KOPT-K1 (cell line): ENCODE data around the gene ALS2CL.

ENCODE experiments used
- H3K27ac ChIP-seq: fragments of 200-600 bp; sonication (generic); 2 replicates; pipeline ENCODE4 v1.5.1; 2016; ENCODE audit warnings: antibody characterized with exemption, mild to moderate bottlenecking, low read depth, low read length; ENCODE audit not compliant: poor library complexity, severe bottlenecking
- H3K36me3 ChIP-seq: fragments of 200-600 bp; sonication (generic); 2 replicates; pipeline ENCODE4 v1.5.1; 2017; ENCODE audit warnings: antibody characterized with exemption, mild to moderate bottlenecking, low read length, moderate library complexity; ENCODE audit not compliant: insufficient read depth
- H3K9me3 ChIP-seq: fragments of 200-600 bp; sonication (generic); 2 replicates; pipeline ENCODE4 v1.5.1; 2017; ENCODE audit warnings: antibody characterized with exemption, low read length, mild to moderate bottlenecking; ENCODE audit not compliant: insufficient read depth, poor library complexity, severe bottlenecking

The ALS2CL gene

GRCh38 chr3:46629551-46630517 is 63.6 kb downstream of the ALS2CL start:
- no peaks in the 10 kb centered on the region for H3K9me3 ChIP-seq
- peak overlapping the region; percentile 61 for H3K27ac ChIP-seq
- H3K36me3 ChIP-seq, result no peaks in the 10 kb centered on the region

- H3K27ac ChIP-seq, result peak overlapping the region; percentile 61
- H3K9me3 ChIP-seq, result no peaks in the 10 kb centered on the region
- H3K36me3 ChIP-seq, result no peaks in the 10 kb centered on the region
Observed at GRCh38 chr3:46628901-46629369, 64.5 kb downstream of the ALS2CL start.

DNA sequence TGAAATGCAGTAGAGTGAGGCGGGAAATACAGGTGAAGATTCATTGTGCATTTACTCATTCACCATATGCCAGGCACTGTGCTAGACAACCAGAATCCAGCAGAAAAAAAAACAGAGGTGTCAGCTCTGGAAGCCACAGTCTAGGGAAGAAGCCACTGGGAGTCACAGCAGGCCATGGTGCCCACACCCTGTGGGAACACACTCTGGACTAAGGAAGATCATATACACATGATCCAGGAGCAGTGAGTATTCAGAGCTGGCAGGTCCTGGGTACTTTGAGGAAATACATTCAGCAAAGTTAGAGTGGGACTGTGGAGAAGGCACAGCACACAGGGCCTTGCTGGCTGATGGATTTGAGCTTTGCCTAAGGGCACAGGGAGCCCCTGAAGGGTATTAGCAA is 66.4 kb downstream of the ALS2CL start:
- Histone ChIP-seq H3K27ac (no peak overlapping the region), H3K36me3 (no peaks in the 10 kb centered on the region), H3K9me3 (no peaks in the 10 kb centered on the region)

GRCh38 chr3:46626039-46626438 is 67.4 kb downstream of the ALS2CL start:
- no peak overlapping the region for H3K27ac ChIP-seq
- H3K36me3 ChIP-seq, result no peaks in the 10 kb centered on the region
- no peaks in the 10 kb centered on the region for H3K9me3 ChIP-seq

- H3K36me3 ChIP-seq, result no peaks in the 10 kb centered on the region
- H3K27ac ChIP-seq, result no peak overlapping the region
- no peaks in the 10 kb centered on the region for H3K9me3 ChIP-seq
Observed at GRCh38 chr3:46624975-46625490, 68.4 kb downstream of the ALS2CL start.

DNA sequence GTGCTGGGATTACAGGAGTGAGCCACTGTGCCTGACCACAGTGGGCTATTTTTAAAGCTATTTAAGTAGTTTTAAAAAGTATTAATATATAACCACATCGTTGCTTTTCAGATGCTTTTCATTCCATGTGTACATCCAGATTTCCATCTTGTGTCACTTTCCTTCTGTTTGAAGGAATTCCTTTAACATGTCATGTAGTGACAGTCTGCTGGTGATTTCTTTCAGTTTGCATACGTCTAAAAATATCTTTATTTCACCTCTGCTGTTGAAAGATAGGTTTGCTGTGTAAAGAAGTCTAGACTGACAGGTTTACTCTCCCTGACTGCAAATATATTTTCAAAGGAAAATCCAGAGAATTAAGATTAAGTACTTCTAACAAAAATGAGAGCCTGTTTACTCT is 68.9 kb downstream of the ALS2CL start:
- Histone ChIP-seq H3K36me3 (no peaks in the 10 kb centered on the region), H3K27ac (no peak overlapping the region), H3K9me3 (no peaks in the 10 kb centered on the region)

DNA sequence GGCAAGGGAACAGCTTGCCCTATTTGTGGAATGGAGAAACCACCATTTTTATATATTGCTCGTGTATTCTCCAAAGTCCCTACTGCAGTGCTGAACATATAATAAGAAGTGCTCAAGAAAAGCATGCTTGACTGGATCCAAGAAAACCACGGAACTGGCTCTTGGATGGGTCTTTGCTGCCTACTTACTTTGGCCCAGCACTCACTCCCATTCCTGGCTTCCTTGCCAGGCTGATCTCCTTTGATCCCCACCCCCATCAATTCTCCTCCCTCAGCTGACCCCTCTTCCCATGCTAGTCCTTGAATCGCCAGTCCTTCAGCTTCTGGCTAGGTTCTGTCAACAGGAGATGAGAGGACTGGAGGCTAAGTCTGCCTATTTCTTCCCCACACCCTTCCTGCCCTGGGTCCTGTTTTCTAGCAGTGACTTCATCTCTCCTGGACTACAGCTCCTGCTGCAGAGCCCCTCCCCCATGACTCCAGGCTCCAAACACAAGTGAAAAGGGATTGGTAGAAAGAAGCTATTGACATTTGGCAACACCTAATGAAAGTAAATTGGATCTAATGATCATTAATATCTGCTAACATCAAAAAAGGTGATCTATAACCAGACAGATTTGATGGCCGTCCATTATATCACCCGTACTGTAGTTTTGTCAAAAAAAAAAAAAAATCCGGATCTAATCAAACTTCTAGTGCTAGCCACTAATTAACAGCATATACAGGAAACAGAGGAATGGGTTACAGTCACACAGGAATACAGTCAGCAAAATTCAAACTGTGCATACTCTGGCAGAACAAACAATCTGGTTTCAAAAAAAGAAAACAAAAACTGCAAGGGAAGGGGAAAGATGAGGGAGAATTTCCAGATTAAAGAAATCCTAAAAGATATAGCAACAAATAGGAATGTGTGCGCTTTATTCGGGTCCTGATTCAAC is 73.4 kb downstream of the ALS2CL start:
- no peaks in the 10 kb centered on the region for H3K9me3 ChIP-seq
- no peaks in the 10 kb centered on the region for H3K36me3 ChIP-seq
- no peak overlapping the region for H3K27ac ChIP-seq
